NCI-H2196 (cell line): Measurements from ENCODE around the gene HOXB9.

ENCODE experiments used
- DNase-seq: peaks from one replicate; lab custom pipeline; 2025; ENCODE audit not compliant: unreplicated experiment; lab: John Stamatoyannopoulos, UW

Gene HOXB9

GRCh38 chr17:48639982-48640857 lies 14.1 kb upstream of the HOXB9 start:
- DNase-seq, result no peak

- DNase-seq, result no peak
Measured at GRCh38 chr17:48639136-48639535, 13.0 kb upstream of the HOXB9 start.

GRCh38 chr17:48637323-48638260 lies 11.4 kb upstream of the HOXB9 start:
- DNase-seq, result no peak

- DNase-seq, result no peak
Measured at GRCh38 chr17:48636177-48637018, 10.2 kb upstream of the HOXB9 start.

- DNase-seq, result no peak
Measured at GRCh38 chr17:48634493-48635208, 8.5 kb upstream of the HOXB9 start.

- no peak for DNase-seq
Measured at GRCh38 chr17:48633266-48633677, 7.1 kb upstream of the HOXB9 start.

GRCh38 chr17:48632579-48633265 lies 6.6 kb upstream of the HOXB9 start:
- no peak for DNase-seq

- DNase-seq, result no peak
Measured at GRCh38 chr17:48631693-48632578, 5.8 kb upstream of the HOXB9 start.

GRCh38 chr17:48630925-48631692 lies 5.0 kb upstream of the HOXB9 start:
- DNase-seq, result no peak

- DNase-seq, result no peak
Measured at GRCh38 chr17:48630009-48630924, 4.1 kb upstream of the HOXB9 start.

GRCh38 chr17:48629411-48629759 lies 3.2 kb upstream of the HOXB9 start:
- no peak for DNase-seq

GRCh38 chr17:48628649-48629410 lies 2.7 kb upstream of the HOXB9 start:
- DNase-seq, result no peak

- no peak for DNase-seq
Measured at GRCh38 chr17:48627623-48628521, 1.7 kb upstream of the HOXB9 start.

GRCh38 chr17:48627118-48627597 lies 1.0 kb upstream of the HOXB9 start:
- no peak for DNase-seq
